T-helper 1 cell treated with Interleukin-12 subunit alpha and Interleukin-12 subunit beta and Interleukin-4 antibody, amounts not matched to agents 30 μg/mL and 1 μg/mL, for 36 hours (primary cell): ENCODE results near the gene PCDH15.
"Not testable (repeated sequence)": the region's sequence is repeated elsewhere in the genome, so short reads cannot be mapped to it uniquely, and the experiment has no call there.

Source experiments
- H3K27ac Mint-ChIP-seq: one replicate; pipeline ENCODE4 v1.8.0; 2021; ENCODE audit warnings: mild to moderate bottlenecking, mixed read lengths
- H3K27me3 Mint-ChIP-seq: one replicate; pipeline ENCODE4 v1.8.0; 2021; ENCODE audit warnings: low read depth, mixed read lengths
- H3K36me3 Mint-ChIP-seq: one replicate; pipeline ENCODE4 v1.8.0; 2021; ENCODE audit warnings: low read depth, mixed read lengths
- H3K4me1 Mint-ChIP-seq: one replicate; pipeline ENCODE4 v1.8.0; 2021; ENCODE audit warnings: low read depth, mixed read lengths
- H3K4me3 Mint-ChIP-seq: one replicate; pipeline ENCODE4 v1.8.0; 2021; ENCODE audit warnings: mild to moderate bottlenecking, moderate library complexity, mixed read lengths
- H3K9me3 Mint-ChIP-seq: one replicate; pipeline ENCODE4 v1.8.0; 2021; ENCODE audit warnings: mixed read lengths

Gene PCDH15

DNA sequence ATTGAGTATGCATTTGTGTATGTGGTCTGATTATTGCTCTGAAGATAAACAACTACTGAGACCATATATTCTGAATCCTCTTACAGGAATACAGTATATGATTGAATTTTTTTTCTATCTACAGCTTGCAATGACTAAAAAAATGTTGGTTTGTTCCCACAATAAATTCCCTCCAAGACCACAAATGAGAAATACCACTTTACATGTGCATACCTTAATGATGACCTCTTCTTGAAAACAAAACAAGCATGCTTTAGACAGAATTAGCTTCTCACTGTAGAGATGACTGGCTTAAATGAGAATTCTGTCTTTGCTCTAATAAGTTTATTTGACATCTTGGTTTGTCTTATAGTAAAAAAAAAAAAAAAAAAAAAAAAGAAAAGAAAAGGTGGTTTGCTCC, 241.5 kb downstream of the PCDH15 start:
- no peaks in the 10 kb centered on the region for H3K36me3 Mint-ChIP-seq
- peaks cover 3% of the 10 kb centered on the region for H3K9me3 Mint-ChIP-seq
- H3K4me3 Mint-ChIP-seq, result no peak overlapping the region
- no peaks in the 10 kb centered on the region for H3K27me3 Mint-ChIP-seq
- no peak overlapping the region for H3K27ac Mint-ChIP-seq
- no peaks in the 10 kb centered on the region for H3K4me1 Mint-ChIP-seq

GRCh38 chr10:54554028-54554427, 247.0 kb downstream of the PCDH15 start:
- Mint-ChIP-seq H3K9me3 (peaks cover 4% of the 10 kb centered on the region), H3K27ac (no peak overlapping the region), H3K4me3 (no peak overlapping the region), H3K4me1 (no peaks in the 10 kb centered on the region), H3K36me3 (no peaks in the 10 kb centered on the region), H3K27me3 (no peaks in the 10 kb centered on the region)

DNA sequence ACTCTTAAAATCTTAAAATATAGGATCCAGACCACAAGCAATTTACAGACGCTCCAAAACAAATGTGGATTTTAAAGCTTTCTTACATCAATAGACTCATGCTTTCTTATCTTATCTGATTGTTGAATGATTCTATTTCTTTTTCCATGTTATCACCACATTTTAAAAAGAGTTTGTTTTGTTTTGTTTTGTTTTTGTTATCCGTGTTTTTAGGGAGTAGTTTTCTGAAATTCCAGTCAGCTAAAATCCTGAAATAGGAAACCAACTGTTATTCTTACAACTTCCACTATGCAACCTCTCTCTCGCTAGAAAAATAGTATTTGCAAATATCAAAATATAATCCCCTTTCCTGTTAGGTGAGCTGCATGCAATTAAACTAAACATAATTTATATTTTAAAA, 251.0 kb downstream of the PCDH15 start:
- Mint-ChIP-seq H3K4me3 (no peak overlapping the region), H3K27me3 (no peaks in the 10 kb centered on the region), H3K9me3 (peaks cover 4% of the 10 kb centered on the region), H3K36me3 (no peaks in the 10 kb centered on the region), H3K27ac (no peak overlapping the region), H3K4me1 (no peaks in the 10 kb centered on the region)

- Mint-ChIP-seq H3K36me3 (no peaks in the 10 kb centered on the region), H3K4me1 (no peaks in the 10 kb centered on the region), H3K27ac (no peak overlapping the region), H3K27me3 (no peaks in the 10 kb centered on the region), H3K9me3 (peaks cover 6% of the 10 kb centered on the region), H3K4me3 (no peak overlapping the region)
These were observed 269.7 kb downstream of the PCDH15 start for GRCh38 chr10:54531296-54531695.

- H3K36me3 Mint-ChIP-seq, result no peaks in the 10 kb centered on the region
- no peak overlapping the region for H3K27ac Mint-ChIP-seq
- no peaks in the 10 kb centered on the region for H3K27me3 Mint-ChIP-seq
- H3K4me1 Mint-ChIP-seq, result no peaks in the 10 kb centered on the region
- H3K4me3 Mint-ChIP-seq, result no peak overlapping the region
- peaks cover 6% of the 10 kb centered on the region for H3K9me3 Mint-ChIP-seq
These were observed 270.7 kb downstream of the PCDH15 start for GRCh38 chr10:54530299-54530698.

DNA sequence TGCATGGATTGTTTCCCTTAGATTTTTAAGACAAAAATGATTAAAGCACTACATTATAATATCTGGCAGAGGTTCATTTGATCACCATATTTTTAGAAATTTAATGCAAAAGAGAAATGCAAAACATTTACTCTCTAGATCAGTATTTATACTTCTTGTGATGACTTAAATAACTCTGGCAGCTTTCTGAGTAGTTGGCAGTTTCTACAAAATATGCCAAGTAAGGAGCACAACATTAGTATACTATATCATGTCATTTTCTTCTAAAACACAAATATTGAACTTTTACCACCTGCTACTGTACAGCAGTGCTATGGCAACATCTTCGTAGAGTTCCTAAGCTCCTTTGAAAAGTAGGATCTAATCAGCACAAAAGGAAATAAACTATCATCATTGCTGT, 275.2 kb downstream of the PCDH15 start:
- H3K27me3 Mint-ChIP-seq, result no peaks in the 10 kb centered on the region
- H3K36me3 Mint-ChIP-seq, result no peaks in the 10 kb centered on the region
- no peaks in the 10 kb centered on the region for H3K4me1 Mint-ChIP-seq
- peaks cover 16% of the 10 kb centered on the region for H3K9me3 Mint-ChIP-seq
- no peak overlapping the region for H3K27ac Mint-ChIP-seq
- no peak overlapping the region for H3K4me3 Mint-ChIP-seq

DNA sequence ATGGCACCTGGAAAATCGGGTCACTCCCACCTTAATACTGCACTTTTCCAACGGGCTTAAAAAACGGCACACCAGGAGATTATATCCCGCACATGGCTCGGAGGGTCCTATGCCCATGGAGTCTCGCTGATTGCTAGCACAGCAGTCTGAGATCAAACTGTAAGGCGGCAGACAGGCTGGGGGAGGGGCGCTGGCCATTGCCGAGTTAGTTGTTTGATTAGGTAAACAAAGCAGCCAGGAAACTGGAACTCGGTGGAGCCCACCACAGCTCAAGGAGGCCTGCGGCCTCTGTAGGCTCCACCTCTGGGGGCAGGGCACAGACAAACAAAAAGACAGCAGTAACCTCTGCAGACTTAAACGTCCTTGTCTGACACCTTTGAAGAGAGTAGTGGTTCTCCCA, 285.8 kb downstream of the PCDH15 start:
- not testable (repeated sequence) for H3K27ac Mint-ChIP-seq, H3K36me3 Mint-ChIP-seq, H3K4me3 Mint-ChIP-seq, H3K4me1 Mint-ChIP-seq, H3K27me3 Mint-ChIP-seq
- peaks cover 15% of the 10 kb centered on the region for H3K9me3 Mint-ChIP-seq

DNA sequence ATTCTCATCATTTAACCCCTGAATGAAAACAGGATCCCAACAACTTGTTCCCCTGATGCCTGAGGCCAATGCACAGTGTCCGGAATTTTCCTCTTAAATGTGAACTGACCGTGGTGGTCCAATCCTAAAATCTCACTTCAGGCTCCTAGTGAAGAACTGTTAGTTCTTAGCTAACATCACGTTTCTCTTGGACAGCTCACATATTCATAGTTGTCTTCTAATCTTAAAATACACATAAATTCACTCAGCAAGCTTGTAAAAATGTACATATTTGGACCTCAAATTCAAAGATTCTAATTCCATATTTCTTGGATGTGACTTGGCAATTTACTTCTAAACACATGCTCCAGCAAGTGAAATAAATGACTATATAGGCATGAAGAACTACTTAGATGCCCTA, 297.2 kb downstream of the PCDH15 start:
- H3K9me3 Mint-ChIP-seq, result peaks cover 12% of the 10 kb centered on the region
- H3K27me3 Mint-ChIP-seq, result no peaks in the 10 kb centered on the region
- H3K36me3 Mint-ChIP-seq, result no peaks in the 10 kb centered on the region
- H3K27ac Mint-ChIP-seq, result no peak overlapping the region
- H3K4me1 Mint-ChIP-seq, result no peaks in the 10 kb centered on the region
- no peak overlapping the region for H3K4me3 Mint-ChIP-seq

GRCh38 chr10:54501929-54502328, 299.1 kb downstream of the PCDH15 start:
- Mint-ChIP-seq H3K27ac (no peak overlapping the region), H3K4me3 (no peak overlapping the region), H3K27me3 (no peaks in the 10 kb centered on the region), H3K36me3 (no peaks in the 10 kb centered on the region), H3K9me3 (peaks cover 12% of the 10 kb centered on the region), H3K4me1 (no peaks in the 10 kb centered on the region)

DNA sequence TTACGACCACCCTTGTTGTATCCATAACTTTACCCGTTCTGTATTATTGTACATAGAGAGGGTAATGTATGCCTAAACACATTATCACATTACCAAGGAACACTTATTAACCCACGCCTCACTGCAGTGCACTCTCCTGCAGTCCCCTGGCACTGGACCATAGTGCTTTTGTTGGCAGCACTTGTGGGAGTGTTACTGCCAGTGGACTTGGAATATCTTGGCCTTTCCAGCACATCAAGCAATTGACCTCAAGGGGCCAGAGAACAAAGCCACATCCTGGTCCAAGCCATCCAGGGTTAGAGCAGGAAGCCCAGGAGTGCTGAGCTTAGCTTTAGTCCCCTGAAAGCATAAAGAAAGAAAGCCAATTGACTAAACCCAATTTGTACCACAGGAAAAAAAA, 304.2 kb downstream of the PCDH15 start:
- no peaks in the 10 kb centered on the region for H3K4me1 Mint-ChIP-seq
- no peak overlapping the region for H3K4me3 Mint-ChIP-seq
- H3K27me3 Mint-ChIP-seq, result no peaks in the 10 kb centered on the region
- H3K36me3 Mint-ChIP-seq, result no peaks in the 10 kb centered on the region
- no peak overlapping the region for H3K27ac Mint-ChIP-seq
- H3K9me3 Mint-ChIP-seq, result peaks cover 21% of the 10 kb centered on the region

DNA sequence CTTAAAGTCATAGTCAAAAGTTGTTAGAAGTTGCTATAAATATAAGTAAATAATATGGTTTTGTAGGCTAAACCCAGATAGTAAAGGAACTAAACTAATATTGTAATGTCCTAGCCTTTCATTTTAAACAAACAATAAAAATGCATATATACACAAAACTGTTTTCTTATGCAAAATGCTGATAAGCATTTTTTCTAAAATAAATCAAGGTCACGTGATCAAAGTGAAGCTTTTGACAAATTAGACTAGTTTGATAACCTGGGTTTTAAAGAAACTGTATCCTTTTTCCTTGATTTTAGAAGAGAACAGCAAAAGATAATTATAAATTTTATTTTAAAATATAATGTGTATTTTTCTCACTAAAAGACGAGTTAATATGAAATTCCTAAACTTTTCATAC, 313.3 kb downstream of the PCDH15 start:
- no peaks in the 10 kb centered on the region for H3K36me3 Mint-ChIP-seq
- H3K27ac Mint-ChIP-seq, result no peak overlapping the region
- H3K4me1 Mint-ChIP-seq, result no peaks in the 10 kb centered on the region
- H3K4me3 Mint-ChIP-seq, result no peak overlapping the region
- no peaks in the 10 kb centered on the region for H3K27me3 Mint-ChIP-seq
- peaks cover 6% of the 10 kb centered on the region for H3K9me3 Mint-ChIP-seq

GRCh38 chr10:54485971-54486370, 315.1 kb downstream of the PCDH15 start:
- Mint-ChIP-seq H3K4me3 (no peak overlapping the region), H3K27ac (no peak overlapping the region), H3K36me3 (no peaks in the 10 kb centered on the region), H3K27me3 (no peaks in the 10 kb centered on the region), H3K9me3 (peaks cover 6% of the 10 kb centered on the region), H3K4me1 (no peaks in the 10 kb centered on the region)

- no peaks in the 10 kb centered on the region for H3K36me3 Mint-ChIP-seq
- H3K27me3 Mint-ChIP-seq, result no peaks in the 10 kb centered on the region
- H3K4me3 Mint-ChIP-seq, result no peak overlapping the region
- H3K9me3 Mint-ChIP-seq, result peaks cover 6% of the 10 kb centered on the region
- no peaks in the 10 kb centered on the region for H3K4me1 Mint-ChIP-seq
- no peak overlapping the region for H3K27ac Mint-ChIP-seq
These were observed 316.8 kb downstream of the PCDH15 start for GRCh38 chr10:54484186-54484585.

- no peaks in the 10 kb centered on the region for H3K27me3 Mint-ChIP-seq
These were observed 322.4 kb downstream of the PCDH15 start for GRCh38 chr10:54478601-54479000.

DNA sequence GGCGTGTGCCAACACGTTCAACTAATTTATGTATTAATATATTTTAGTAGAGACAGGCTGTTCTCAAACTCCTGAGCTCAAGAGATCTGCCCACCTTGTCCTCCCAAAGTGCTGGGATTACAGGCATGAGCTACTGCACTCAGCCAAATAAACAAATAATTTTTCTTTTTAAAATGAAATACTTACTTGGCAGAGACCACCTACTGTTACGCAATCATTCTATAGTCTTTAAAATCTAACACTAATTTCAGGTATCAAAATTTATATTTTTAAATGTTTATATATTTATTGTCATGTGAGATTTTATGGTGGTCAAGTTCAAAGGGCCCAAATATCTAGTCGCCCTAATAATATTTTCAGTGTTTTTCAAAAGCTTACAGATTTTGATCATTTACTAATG, 323.3 kb downstream of the PCDH15 start:
- H3K4me1 Mint-ChIP-seq, result no peaks in the 10 kb centered on the region
- peaks cover 4% of the 10 kb centered on the region for H3K9me3 Mint-ChIP-seq
- no peaks in the 10 kb centered on the region for H3K27me3 Mint-ChIP-seq
- no peaks in the 10 kb centered on the region for H3K36me3 Mint-ChIP-seq
- H3K4me3 Mint-ChIP-seq, result no peak overlapping the region
- H3K27ac Mint-ChIP-seq, result no peak overlapping the region

More at GRCh38 chr10:54478601-54479000, 322.4 kb downstream of the PCDH15 start:
- H3K4me3 Mint-ChIP-seq, result no peak overlapping the region
- H3K9me3 Mint-ChIP-seq, result peaks cover 4% of the 10 kb centered on the region
- no peaks in the 10 kb centered on the region for H3K4me1 Mint-ChIP-seq
- no peak overlapping the region for H3K27ac Mint-ChIP-seq
- no peaks in the 10 kb centered on the region for H3K36me3 Mint-ChIP-seq

DNA sequence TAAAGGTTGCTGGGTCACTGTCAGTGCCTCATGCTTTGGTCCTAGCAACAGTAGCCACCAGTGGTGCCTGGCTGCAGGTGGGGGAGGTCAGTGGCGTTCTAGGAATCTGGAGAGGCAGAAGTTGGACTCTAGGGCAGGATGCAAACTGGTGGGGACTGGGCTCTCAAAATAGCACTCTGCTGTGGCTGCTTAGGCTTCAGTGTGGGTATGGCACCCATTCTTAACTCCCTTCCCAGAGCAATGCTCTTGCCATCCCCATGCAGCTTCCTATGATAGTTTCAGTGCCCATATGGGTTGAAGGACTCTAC, 330.8 kb downstream of the PCDH15 start:
- no peaks in the 10 kb centered on the region for H3K4me1 Mint-ChIP-seq
- H3K27me3 Mint-ChIP-seq, result no peaks in the 10 kb centered on the region
- no peaks in the 10 kb centered on the region for H3K36me3 Mint-ChIP-seq
- no peak overlapping the region for H3K27ac Mint-ChIP-seq
- H3K9me3 Mint-ChIP-seq, result peaks cover 3% of the 10 kb centered on the region
- no peak overlapping the region for H3K4me3 Mint-ChIP-seq
